Smooth muscle cell of the brain vasculature (primary cell): ENCODE measurements around the gene IQGAP2.
"Not testable (repeated sequence)": the region's sequence is repeated elsewhere in the genome, so short reads cannot be mapped to it uniquely, and the experiment has no call there.

Experiments
- DNase-seq: peaks from one replicate; pipeline ENCODE4 v3.0.0-alpha.2; 2012; ENCODE audit warnings: low read depth, low spot score

IQGAP2 gene

DNA sequence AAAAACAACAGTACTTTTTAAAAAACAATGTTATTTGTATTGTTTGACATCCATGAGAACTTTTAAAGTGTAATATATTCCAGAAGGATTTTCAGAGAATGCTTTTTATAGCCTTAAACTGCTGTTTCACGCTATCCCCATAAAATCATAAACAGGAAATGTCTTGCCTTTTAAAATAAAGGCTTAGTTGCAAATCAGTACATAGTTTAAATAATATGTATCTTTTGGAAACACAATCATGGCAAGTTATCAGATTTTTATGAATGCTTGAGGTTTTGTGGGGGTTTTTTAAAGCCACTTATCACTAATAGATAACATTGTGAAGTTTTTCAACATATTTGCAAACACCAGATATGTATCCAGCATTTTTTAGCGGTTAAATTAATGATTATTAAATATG is 257.3 kb downstream of the IQGAP2 start:
- DNase-seq: no peak

GRCh38 chr5:76662521-76662920 is 259.4 kb downstream of the IQGAP2 start:
- no peak for DNase-seq

DNA sequence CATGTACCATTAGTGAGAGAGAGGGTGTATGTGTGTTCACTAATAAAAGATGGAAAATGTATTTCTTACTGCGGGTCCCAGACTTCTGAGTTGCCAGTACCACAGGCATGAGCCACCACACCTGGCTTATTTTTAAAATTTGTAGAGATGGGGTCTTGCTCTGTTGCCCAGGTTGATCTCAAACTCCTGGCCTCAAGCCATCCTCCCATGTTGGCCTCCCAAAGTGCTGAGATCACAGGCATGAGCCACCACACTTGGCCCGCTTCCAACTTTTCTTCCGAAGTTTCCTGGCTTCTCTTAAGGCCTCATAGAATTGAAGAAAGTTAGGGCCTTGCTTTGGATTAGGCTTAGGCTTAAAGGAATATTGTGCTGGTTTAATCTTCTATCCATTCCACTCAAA is 260.5 kb downstream of the IQGAP2 start:
- DNase-seq: no peak

GRCh38 chr5:76664079-76664478 is 261.0 kb downstream of the IQGAP2 start:
- DNase-seq: no peak

- DNase-seq: no peak
Observed at GRCh38 chr5:76667495-76667894, 264.4 kb downstream of the IQGAP2 start.

GRCh38 chr5:76669245-76669644 is 266.2 kb downstream of the IQGAP2 start:
- no peak for DNase-seq

GRCh38 chr5:76670508-76670907 is 267.4 kb downstream of the IQGAP2 start:
- DNase-seq: no peak

DNA sequence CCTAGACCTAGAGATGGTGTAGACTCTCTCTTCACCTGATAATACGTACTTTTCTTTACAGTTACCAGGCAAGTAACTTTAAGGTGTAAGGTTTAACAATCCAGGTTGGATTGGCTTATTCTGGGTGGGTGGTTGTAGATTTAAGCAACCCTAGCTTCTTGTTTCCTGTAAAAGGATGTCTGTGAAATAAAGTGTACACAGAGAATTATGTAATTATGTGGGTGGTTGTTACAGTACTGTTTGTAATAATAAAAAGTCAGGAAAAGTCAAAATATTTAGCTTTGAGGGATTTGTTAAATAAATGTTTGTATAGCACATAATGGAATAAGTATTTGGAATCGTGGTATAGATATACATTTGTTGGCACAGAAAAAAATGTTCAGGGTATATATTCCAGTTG is 269.2 kb downstream of the IQGAP2 start:
- no peak for DNase-seq

GRCh38 chr5:76673125-76673524 is 270.0 kb downstream of the IQGAP2 start:
- no peak for DNase-seq

DNA sequence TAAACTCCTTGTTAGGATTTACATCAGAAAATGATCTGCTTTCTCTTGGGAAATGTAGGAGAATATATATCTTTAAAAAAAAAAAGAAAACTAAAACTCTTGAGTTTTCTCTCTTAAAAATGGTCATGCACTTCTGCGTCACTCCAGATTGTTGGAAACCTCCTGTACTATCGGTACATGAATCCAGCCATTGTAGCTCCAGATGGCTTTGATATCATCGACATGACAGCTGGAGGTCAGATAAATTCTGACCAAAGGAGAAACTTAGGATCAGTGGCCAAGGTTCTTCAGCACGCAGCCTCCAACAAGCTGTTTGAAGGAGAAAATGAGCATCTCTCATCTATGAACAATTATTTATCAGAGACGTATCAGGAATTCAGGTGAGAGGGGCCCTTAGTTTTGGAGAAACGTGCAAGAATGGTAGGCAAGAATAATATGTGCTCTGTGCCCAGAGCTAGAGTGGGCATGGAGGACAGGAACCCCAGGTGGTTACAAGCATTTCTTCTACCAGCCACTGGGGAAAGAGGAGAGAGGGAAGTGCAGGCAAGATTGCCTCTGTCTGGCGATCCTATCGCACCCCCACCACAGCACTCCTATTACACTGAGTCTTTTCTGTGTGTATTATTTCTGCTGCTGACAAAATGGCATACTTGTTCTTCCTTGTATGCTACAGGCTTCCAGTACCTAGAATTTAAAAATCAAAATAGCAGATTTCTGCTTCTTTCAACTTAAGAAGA is 271.4 kb downstream of the IQGAP2 start:
- no peak for DNase-seq

DNA sequence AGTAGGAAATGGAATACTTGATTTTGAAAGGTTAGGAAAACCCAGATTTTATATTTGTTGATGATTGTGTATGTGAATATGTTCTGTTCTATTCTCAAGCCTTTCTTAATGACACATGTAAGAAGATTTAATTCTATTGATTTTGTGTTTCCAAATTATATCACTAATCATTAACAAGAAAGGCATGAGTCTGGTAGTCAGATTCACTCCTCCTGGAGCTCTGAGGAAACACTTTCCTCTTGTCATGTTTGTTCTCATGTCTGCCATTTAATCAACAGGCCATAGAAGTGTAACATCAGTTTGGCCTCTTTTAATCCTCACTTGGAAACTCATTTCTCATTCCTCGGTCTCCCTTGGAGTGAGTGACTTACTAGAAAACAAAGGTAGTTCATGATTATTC is 272.3 kb downstream of the IQGAP2 start:
- DNase-seq: no peak

DNA sequence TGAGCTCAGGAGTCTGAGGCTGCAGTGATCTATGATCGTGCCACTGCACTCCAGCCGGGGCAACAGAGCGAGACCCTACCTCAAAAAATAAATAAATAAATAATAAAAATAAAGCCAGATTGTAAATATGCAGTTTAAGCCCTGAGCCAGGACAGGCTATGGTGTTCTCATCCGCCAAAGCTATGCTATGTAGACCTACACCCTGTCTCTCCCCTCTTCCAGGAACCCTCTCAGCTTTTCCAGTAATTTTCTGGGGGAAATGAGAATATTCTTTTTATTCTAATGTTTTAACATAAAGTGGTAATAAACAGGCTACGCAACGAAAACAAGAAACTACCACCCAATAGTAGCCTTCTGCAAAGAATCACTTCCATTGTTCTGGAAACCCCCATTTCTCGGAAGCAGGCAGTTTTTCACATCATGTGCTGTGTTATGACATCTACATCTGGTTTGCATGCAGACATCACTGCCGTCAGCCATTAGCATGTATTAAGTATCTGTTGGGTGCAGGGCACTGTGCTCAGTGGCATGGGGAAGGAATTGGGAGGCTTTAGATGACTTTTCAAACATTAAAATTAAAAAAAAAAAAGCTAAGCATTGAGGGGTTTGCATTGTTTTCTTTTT is 274.9 kb downstream of the IQGAP2 start:
- DNase-seq: no peak

- DNase-seq: no peak
Observed at GRCh38 chr5:76679231-76679630, 276.1 kb downstream of the IQGAP2 start.

DNA sequence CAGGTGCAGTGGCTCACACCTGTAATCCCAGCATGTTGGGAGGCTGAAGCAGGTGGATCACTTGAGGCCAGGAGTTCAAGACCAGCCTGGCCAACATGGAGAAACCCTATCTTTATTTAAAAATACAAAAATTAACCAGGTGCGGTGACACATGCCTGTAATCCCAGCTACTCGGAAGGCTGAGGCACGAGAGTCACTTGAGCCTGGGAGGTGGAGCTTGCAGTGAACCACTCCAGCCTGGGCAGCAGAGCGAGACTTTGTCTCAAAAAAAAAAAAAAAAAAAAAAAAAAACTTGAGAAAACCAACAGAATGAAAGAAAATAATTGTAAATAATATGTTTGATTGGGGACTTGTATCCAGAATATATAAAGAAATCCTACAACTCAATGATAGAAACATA is 277.7 kb downstream of the IQGAP2 start:
- not testable (repeated sequence) for DNase-seq

DNA sequence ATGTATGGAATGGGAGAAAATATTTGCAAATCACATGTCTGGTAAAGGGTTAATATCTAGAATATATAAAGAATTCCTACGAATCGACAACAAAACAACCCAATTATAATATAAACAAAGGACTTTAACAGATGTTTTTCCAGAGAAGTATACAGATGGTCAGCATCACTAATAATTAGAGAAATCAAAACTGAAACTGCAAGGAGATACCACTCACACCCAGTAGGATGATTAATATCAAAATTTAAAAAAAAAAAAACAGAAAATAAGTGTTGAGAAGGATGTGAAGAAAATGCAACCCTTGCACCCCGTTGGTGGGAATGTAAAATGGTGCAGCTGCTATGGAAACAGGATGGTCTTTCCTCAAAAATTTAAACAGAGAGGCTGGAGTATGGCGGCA is 278.2 kb downstream of the IQGAP2 start:
- no peak for DNase-seq

GRCh38 chr5:76682387-76682786 is 279.3 kb downstream of the IQGAP2 start:
- no peak for DNase-seq

- DNase-seq: no peak
Observed at GRCh38 chr5:76683816-76684731, 281.0 kb downstream of the IQGAP2 start.

DNA sequence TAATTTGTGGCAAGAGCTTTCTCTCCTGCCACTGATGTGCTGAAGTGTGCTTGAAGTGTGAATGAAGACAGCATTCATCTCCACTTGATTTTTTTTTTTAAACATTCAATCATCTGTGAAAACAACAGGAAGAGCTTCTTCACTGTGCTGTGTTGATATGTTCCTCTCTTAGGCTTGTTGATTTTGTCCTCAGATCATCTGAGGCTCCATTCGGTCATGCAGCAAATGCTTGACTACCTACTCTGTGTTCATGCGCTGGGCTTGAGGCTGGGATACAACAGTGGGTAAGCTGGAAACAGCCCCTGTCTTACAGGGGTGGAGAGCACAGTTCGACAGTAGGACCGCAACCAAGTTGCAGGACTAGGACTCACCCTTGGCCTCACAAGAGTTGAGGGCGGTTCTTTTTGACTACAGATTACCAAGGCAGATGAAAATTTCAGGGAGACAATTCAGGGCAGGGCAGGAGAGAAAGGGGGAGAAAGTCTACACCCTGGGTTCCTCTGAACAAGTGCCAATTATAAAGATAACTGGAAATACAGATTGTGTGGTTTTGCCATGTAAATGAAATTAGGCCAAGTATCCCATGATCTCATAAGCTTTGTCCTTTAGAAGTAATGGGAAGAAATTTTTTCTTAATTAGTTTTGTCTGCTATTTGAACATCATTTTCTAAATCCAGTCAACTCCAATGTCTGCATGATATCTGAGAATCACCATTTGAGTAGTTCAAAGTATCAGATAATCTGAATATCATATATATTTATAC is 281.9 kb downstream of the IQGAP2 start:
- DNase-seq: no peak

DNA sequence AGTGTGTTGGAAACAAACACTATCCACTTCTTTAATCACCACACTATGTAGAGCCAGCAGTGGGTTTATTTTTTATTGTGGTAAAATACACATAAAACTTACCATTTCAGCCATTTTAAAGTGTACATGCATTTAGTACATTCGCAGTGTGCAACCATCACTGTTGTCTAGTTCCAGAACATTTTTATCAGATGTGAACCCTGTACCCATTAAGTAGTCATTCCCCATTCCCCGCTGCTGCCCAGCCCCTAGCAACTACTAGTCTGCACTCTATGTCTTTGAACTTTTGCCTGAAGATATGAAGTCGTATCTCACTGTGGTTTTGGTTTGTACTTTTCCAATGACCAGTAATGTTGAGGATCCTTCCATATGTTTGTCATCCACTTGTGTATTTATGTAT is 282.6 kb downstream of the IQGAP2 start:
- no peak for DNase-seq

DNA sequence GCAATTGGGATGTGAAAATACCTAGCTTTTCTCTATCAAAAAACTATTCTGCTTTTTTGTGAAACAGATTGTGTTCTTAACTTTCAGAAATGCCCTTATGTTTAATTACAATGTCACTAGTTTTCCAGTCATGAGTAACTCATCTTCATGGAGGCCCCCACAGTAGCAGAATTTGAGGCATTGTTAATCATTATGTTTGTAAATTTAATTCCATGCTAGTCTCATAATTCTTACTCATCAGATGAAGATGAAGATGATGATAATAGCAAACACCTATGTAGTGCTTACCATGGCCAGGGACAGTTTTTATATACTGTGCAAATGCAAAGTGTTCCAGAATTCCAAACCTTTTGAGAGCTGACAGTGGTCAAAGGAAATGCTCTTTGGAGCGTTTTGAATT is 285.1 kb downstream of the IQGAP2 start:
- DNase-seq: no peak

DNA sequence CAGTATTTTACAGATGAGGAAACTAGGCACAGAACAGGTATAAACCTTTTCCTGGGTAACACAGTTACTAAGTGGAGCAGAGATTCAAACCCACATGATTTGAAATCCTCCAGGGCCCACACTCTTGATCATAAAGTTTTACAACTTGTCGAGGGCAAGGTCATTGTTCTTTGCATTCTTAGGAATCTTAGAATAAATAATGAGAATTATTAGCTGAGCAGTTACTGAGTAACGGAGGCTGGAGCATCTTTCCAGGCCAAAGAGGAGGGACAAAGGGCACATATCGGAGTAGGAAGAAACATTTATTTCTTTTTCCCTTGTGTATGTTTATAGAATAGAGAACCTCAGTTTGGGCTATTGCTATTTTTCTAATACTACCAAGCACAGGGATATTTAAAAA is 285.8 kb downstream of the IQGAP2 start:
- no peak for DNase-seq
